ENCODE measurements around the gene CIITA. TPM values are rescaled to one million over a fixed set of nuclear protein-coding genes. Genes with fewer than 3 reads are reported as not detected.

CIITA gene
- total and polyA plus RNA-seq, 10 of the 15 experiments (the other 5 are each of a cell fraction or from before 2014, with no cell fraction given) = 11.5 to 145 (median 49.7) TPM

- Histone ChIP-seq H3K4me1 (ENCODE audit: control insufficient read depth, insufficient read depth, low read length) (peaks cover 51% of the 10 kb centered on the region), H3K9me3 (replicated peaks; ENCODE audit: control insufficient read depth, insufficient read depth, low read length) (no peaks in the 10 kb centered on the region; the same call in 2 of the 3 replicates), H4K20me1 (ENCODE audit: control insufficient read depth, insufficient read depth) (peaks cover 15% of the 10 kb centered on the region; the same call in 1 of the 2 replicates)
- peak; percentile 13; the same call in 1 of the 2 replicates for TF ChIP-seq MEF2A (IDR thresholded peaks at IDR 0.05; ENCODE audit: insufficient read depth, low read depth, low read length)
- TF ChIP-seq ZBTB40 (IDR thresholded peaks at IDR 0.05; ENCODE audit: borderline replicate concordance) = 0 out of 2 replicates have a peak, but pooled peaks have one; percentile 12
- TF ChIP-seq ATF7 (IDR thresholded peaks at IDR 0.05; ENCODE audit: low read depth) = 0 out of 2 replicates have a peak, but pooled peaks have one; percentile 11
- no peak for TF ChIP-seq DPF2 (IDR thresholded peaks at IDR 0.05)
- TF ChIP-seq EED (IDR thresholded peaks at IDR 0.05; ENCODE audit: low read depth) = peak; percentile 89
- TF ChIP-seq IKZF1 (conservative IDR thresholded peaks at IDR 0.05) = peak; percentile 70
- no peak for TF ChIP-seq NR2F1 (conservative IDR thresholded peaks at IDR 0.05)
- peak; percentile 50 for TF ChIP-seq MEF2B (IDR thresholded peaks at IDR 0.05; ENCODE audit: partially characterized antibody, poor library complexity, severe bottlenecking)
- TF ChIP-seq MXI1 (IDR thresholded peaks at IDR 0.05; ENCODE audit: low read depth, low read length) = peak; percentile 18; the same call in 1 of the 2 replicates
- peak; percentile 47 for TF ChIP-seq SKIL (IDR thresholded peaks at IDR 0.05; ENCODE audit: low read depth, poor library complexity, severe bottlenecking)
- peak in 1 of 2 experiments; percentile 25; a peak in 1 of 4 replicates for TF ChIP-seq EP300 (IDR thresholded peaks at IDR 0.05; ENCODE audit: borderline replicate concordance in 1 of 2, control insufficient read depth in 1 of 2, low read depth in 2 of 2, low read length in 2 of 2)
- TF ChIP-seq RELB (IDR thresholded peaks at IDR 0.05; ENCODE audit: low read depth) = peak; percentile 69; the same call in 1 of the 2 replicates
- peak; percentile 42; the same call in 1 of the 2 replicates for TF ChIP-seq CBFB (IDR thresholded peaks at IDR 0.05; ENCODE audit: low read depth)
- 0 out of 2 replicates have a peak, but pooled peaks have one; percentile 26 for TF ChIP-seq GATAD2B (conservative IDR thresholded peaks at IDR 0.05; ENCODE audit: low read depth)
Measured at GRCh38 chr16:10881479-10882030, 4.6 kb downstream of the CIITA start.

More at GRCh38 chr16:10881479-10882030, 4.6 kb downstream of the CIITA start:
- H3K4me2 ChIP-seq (ENCODE audit: control insufficient read depth, insufficient read depth) = peak overlapping the region; percentile 70
- H3K79me2 ChIP-seq (ENCODE audit: control insufficient read depth, insufficient read depth, low read length) = peaks cover 91% of the 10 kb centered on the region
- peak overlapping the region; percentile 78 for H3K4me3 ChIP-seq
- intact Hi-C loops (cut with micrococcal nuclease; ENCODE audit: unreplicated experiment) (loop anchor here (2.0 kb wide), 1 partner anchor 15 kb away; no protein-coding TSS in a partner anchor), in situ Hi-C loops (cut with MboI) (loop anchor here (25.0 kb wide), 2 partner anchors 569 to 1744 kb away; no protein-coding TSS in a partner anchor)
- no peak overlapping the region for H2AFZ ChIP-seq (ENCODE audit: control insufficient read depth, low read depth, low read length)
- 2% methylated on average over 7 of the region's 7 CpGs for WGBS (ENCODE audit: insufficient coverage, insufficient replicate concordance, low lambda C conversion rate, missing lambda C conversion rate)
- peaks cover 10 to 26% of the 10 kb centered on the region in 2 experiments for H3K36me3 ChIP-seq (ENCODE audit: control insufficient read depth in 2 of 2, insufficient read depth in 2 of 2, low read length in 1 of 2)
- no peak for ATAC-seq
- H3K9ac ChIP-seq (ENCODE audit: control insufficient read depth, insufficient read depth, low read length) = 0 out of 2 replicates have a peak overlapping the region, but pooled peaks have one; percentile 15
- no peak for FAIRE-seq
- BruUV-seq (replicated peaks) = no TSS peak
- H3K27me3 ChIP-seq (replicated peaks in 1 of 2; ENCODE audit: control insufficient read depth in 2 of 2, insufficient read depth in 2 of 2, low read length in 1 of 2) = no peaks in the 10 kb centered on the region
- H3K27ac ChIP-seq (ENCODE audit: control insufficient read depth, insufficient read depth) = peak overlapping the region; percentile 94
- POLR2A ChIA-PET = interaction anchor here (0.8 to 2.0 kb wide), 10 partner anchors 9 to 139 kb away, joined by 3 to 10 read pairs (median 3); partner anchors contain the start of gene NUBP1
- CTCF ChIA-PET = interaction anchor here (0.5 to 4.9 kb wide), 5 partner anchors 10 to 136 kb away, joined by 3 to 30 read pairs (median 5); no protein-coding TSS in a partner anchor
- SMC1A ChIA-PET (ENCODE audit: uncharacterized antibody, unreplicated experiment) = interaction anchor here (0.7 to 5.1 kb wide), 9 partner anchors 10 to 142 kb away, joined by 3 to 39 read pairs (median 11); partner anchors contain the start of gene NUBP1
- DNase-seq (ENCODE audit: low read depth, low spot score) = no peak
- RAD21 ChIA-PET (ENCODE audit: unreplicated experiment) = interaction anchor here (1.0 to 2.3 kb wide), 8 partner anchors 10 to 367 kb away, joined by 3 to 17 read pairs (median 5); no protein-coding TSS in a partner anchor
